HepG2 (cell line): ENCODE measurements around the gene TGFB2. TPM values are rescaled to one million over a fixed set of nuclear protein-coding genes. Genes with fewer than 3 reads are reported as not detected.

Experiments used
- CENPT ChIP-seq: sonication (generic); formaldehyde crosslinking; IDR thresholded peaks from 2 replicates; pipeline ENCODE4 v1.8.0; 2022; ENCODE audit warnings: low read depth, mild to moderate bottlenecking, moderate library complexity, missing genetic modification reagents
- CREB1 ChIP-seq, 2 experiments: fragments of 450-650 bp in 1 of 2; IDR thresholded peaks; 2 replicates each; pipeline ENCODE4 v1.6.1; 2016 to 2017; ENCODE audit warnings: control low read depth in 1 of 2, mild to moderate bottlenecking in 1 of 2, missing compliant biosample characterization in 1 of 2, missing genetic modification characterization in 1 of 2
- E2F5 ChIP-seq: sonication (generic); formaldehyde crosslinking; conservative IDR thresholded peaks from 2 replicates; pipeline ENCODE4 v1.4.0; 2020; ENCODE audit warnings: missing genetic modification reagents
- EEA1 ChIP-seq: sonication (generic); formaldehyde crosslinking; IDR thresholded peaks from 2 replicates; pipeline ENCODE4 v1.5.1; 2020; ENCODE audit warnings: mild to moderate bottlenecking, missing genetic modification reagents, borderline replicate concordance
- EP300 ChIP-seq, 3 experiments: sonication (generic) in 1 of 3; formaldehyde crosslinking in 1 of 3; IDR thresholded peaks; 2 replicates each; pipeline versions ENCODE4 v1.5.1 to v1.6.1; 2011 to 2020; ENCODE audit warnings: low read depth in 2 of 3, low read length in 2 of 3, borderline replicate concordance in 1 of 3, improper control_type of control experiment in 1 of 3, mild to moderate bottlenecking in 1 of 3, missing genetic modification reagents in 1 of 3, moderate library complexity in 1 of 3
- ETV6 ChIP-seq: sonication (generic); formaldehyde crosslinking; conservative IDR thresholded peaks from 2 replicates; pipeline ENCODE4 v1.4.0; 2020; ENCODE audit warnings: missing genetic modification reagents
- FOXA1 ChIP-seq, 2 experiments: fragments of 450-650 bp in 1 of 2; sonication (generic) in 1 of 2; formaldehyde crosslinking in 1 of 2; IDR thresholded peaks; 2 replicates each; pipeline versions ENCODE4 v1.4.0 to v1.6.1; 2016 to 2020; ENCODE audit warnings: missing genetic modification reagents in 1 of 2
- FOXK1 ChIP-seq: sonication (generic); formaldehyde crosslinking; IDR thresholded peaks from 2 replicates; pipeline ENCODE4 v1.4.0; 2020; ENCODE audit warnings: low read depth, missing genetic modification reagents, borderline replicate concordance
- FOXK2 ChIP-seq: fragments of 450-650 bp; IDR thresholded peaks from 2 replicates; pipeline ENCODE4 v1.6.1; 2016
- HDAC2 ChIP-seq: sonication (generic); formaldehyde crosslinking; IDR thresholded peaks from 2 replicates; pipeline ENCODE4 v1.4.0; 2020; ENCODE audit warnings: missing genetic modification reagents
- HNF4A ChIP-seq: sonication (generic); formaldehyde crosslinking; IDR thresholded peaks from 2 replicates; pipeline ENCODE4 v1.4.0; 2020; ENCODE audit warnings: missing genetic modification reagents
- ISL2 ChIP-seq: sonication (generic); formaldehyde crosslinking; IDR thresholded peaks from 2 replicates; pipeline ENCODE4 v1.5.0; 2020; ENCODE audit warnings: missing genetic modification reagents
- KAT2B ChIP-seq: fragments of 150-350 bp; IDR thresholded peaks from 2 replicates; pipeline ENCODE4 v1.6.1; 2014; ENCODE audit warnings: low read depth, low read length, borderline replicate concordance
- KAT7 ChIP-seq: IDR thresholded peaks from 2 replicates; pipeline ENCODE4 v1.6.1; 2018; ENCODE audit warnings: borderline replicate concordance, missing compliant biosample characterization
- MIXL1 ChIP-seq: IDR thresholded peaks from 2 replicates; pipeline ENCODE4 v1.6.1; 2016
- NCOA2 ChIP-seq: sonication (generic); formaldehyde crosslinking; IDR thresholded peaks from 2 replicates; pipeline ENCODE4 v1.8.0; 2022; ENCODE audit warnings: inconsistent platforms
- ONECUT2 ChIP-seq: sonication (generic); formaldehyde crosslinking; IDR thresholded peaks from 2 replicates; pipeline ENCODE4 v1.4.0; 2020; ENCODE audit warnings: missing genetic modification reagents
- PBX3 ChIP-seq: sonication (generic); formaldehyde crosslinking; IDR thresholded peaks from 2 replicates; pipeline ENCODE4 v1.8.1; 2023; ENCODE audit warnings: missing genetic modification reagents, inconsistent platforms, borderline replicate concordance
- POLR2AphosphoS2 ChIP-seq: IDR thresholded peaks from 2 replicates; pipeline ENCODE4 v1.6.1; 2011; ENCODE audit warnings: low read depth, low read length, improper control_type of control experiment
- RARG ChIP-seq: sonication (generic); formaldehyde crosslinking; IDR thresholded peaks from 2 replicates; pipeline ENCODE4 v1.4.0; 2020; ENCODE audit warnings: low read depth, mild to moderate bottlenecking, missing genetic modification reagents
- RELA ChIP-seq: sonication (generic); formaldehyde crosslinking; IDR thresholded peaks from 2 replicates; pipeline ENCODE4 v1.4.0; 2020; ENCODE audit warnings: missing genetic modification reagents
- SMARCC2 ChIP-seq: fragments of 450-650 bp; IDR thresholded peaks from 2 replicates; pipeline ENCODE4 v1.6.1; 2017; ENCODE audit warnings: antibody characterized with exemption, mild to moderate bottlenecking
- SOX13 ChIP-seq, 3 experiments: fragments of 450-650 bp in 1 of 3; sonication (generic) in 1 of 3; formaldehyde crosslinking in 1 of 3; IDR thresholded peaks in 2 of 3; conservative IDR thresholded peaks in 1 of 3; 2 replicates each; pipeline versions ENCODE4 v1.5.0 to v1.6.1; 2016 to 2020; ENCODE audit warnings: antibody characterized with exemption in 1 of 3, mild to moderate bottlenecking in 1 of 3, missing compliant biosample characterization in 1 of 3, missing genetic modification reagents in 1 of 3, moderate library complexity in 1 of 3
- SOX5 ChIP-seq: IDR thresholded peaks from 2 replicates; pipeline ENCODE4 v1.6.1; 2016; ENCODE audit warnings: borderline replicate concordance
- TAF1 ChIP-seq: sonication (generic); formaldehyde crosslinking; IDR thresholded peaks from 2 replicates; pipeline ENCODE4 v1.4.0; 2020; ENCODE audit warnings: missing genetic modification reagents
- YY1 ChIP-seq: IDR thresholded peaks from 2 replicates; pipeline ENCODE4 v1.6.1; 2011; ENCODE audit warnings: low read length, low read depth, moderate library complexity, mild to moderate bottlenecking; ENCODE audit not compliant: insufficient read depth, insufficient replicate concordance
- ZNF10 ChIP-seq: sonication (generic); formaldehyde crosslinking; IDR thresholded peaks from 2 replicates; pipeline ENCODE4 v1.4.0; 2020; ENCODE audit warnings: mild to moderate bottlenecking, low read depth, missing genetic modification reagents, borderline replicate concordance
- ZNF547 ChIP-seq: sonication (generic); formaldehyde crosslinking; IDR thresholded peaks from 2 replicates; pipeline ENCODE4 v1.5.1; 2020; ENCODE audit warnings: mild to moderate bottlenecking, missing genetic modification reagents
- ZNF768 ChIP-seq: sonication (generic); formaldehyde crosslinking; IDR thresholded peaks from 2 replicates; pipeline ENCODE4 v1.4.0; 2020; ENCODE audit warnings: missing genetic modification reagents
- ZNF792 ChIP-seq: IDR thresholded peaks from 2 replicates; pipeline ENCODE4 v1.6.1; 2016
- polyA plus RNA-seq, 8 experiments: library from polyadenylated mRNA; depleted of rRNA in 3 of 8; stranded (reverse) in 7 of 8; unstranded in 1 of 8; fragments of >200 nt; fragmentation: Illumina TruSeq in 4 of 8; extraction: Trizol in 4 of 8; gene quantifications; 2 replicates each; pipeline versions ENCODE4 v1.2.1 to v1.2.3, GENCODE V29; 2011 to 2016; ENCODE audit warnings: low read depth in 4 of 8, missing spikeins in 1 of 8, mixed read lengths in 1 of 8; ENCODE audit not compliant: insufficient read depth in 1 of 8
- total RNA-seq, 5 experiments: library from RNA; depleted of rRNA; stranded (reverse); fragments of >200 nt; fragmentation: Illumina TruSeq; extraction: Trizol; gene quantifications; 2 replicates each; pipeline ENCODE4 v1.2.3, GENCODE V29; 2016; ENCODE audit warnings: low read depth in 1 of 5

The TGFB2 gene
- total and polyA plus RNA-seq, 2 of the 13 experiments (the other 11 are each of a cell fraction or from before 2014, with no cell fraction given), result 0.07 TPM; not detected in 1

GRCh38 chr1:218397752-218398339 lies 52.7 kb downstream of the TGFB2 start (continued):
- TF ChIP-seq KAT2B (no peak), YY1 (no peak), SOX13 (IDR thresholded peaks at IDR 0.05) (no peak), SOX13 (CRISPR knock-in tag; conservative IDR thresholded peaks at IDR 0.05 in 1 of 2, IDR thresholded peaks at IDR 0.05 in 1 of 2) (peak in 1 of 2 experiments; percentile 77; a peak in 2 of 4 replicates), CENPT (CRISPR knock-in tag) (no peak), SMARCC2 (no peak), ONECUT2 (CRISPR knock-in tag) (no peak), ZNF547 (no peak), HNF4A (peak; percentile 9; the same call in 1 of the 2 replicates), E2F5 (CRISPR knock-in tag) (no peak), TAF1 (CRISPR knock-in tag) (no peak), FOXA1 (IDR thresholded peaks at IDR 0.05) (no peak), FOXA1 (CRISPR knock-in tag; IDR thresholded peaks at IDR 0.05) (0 out of 2 replicates have a peak, but pooled peaks have one; percentile 3), ETV6 (CRISPR knock-in tag) (no peak), KAT7 (CRISPR knock-in tag) (no peak), HDAC2 (CRISPR knock-in tag) (no peak), SOX5 (CRISPR knock-in tag) (peak; percentile 25; the same call in 1 of the 2 replicates), CREB1 (IDR thresholded peaks at IDR 0.05) (no peak), CREB1 (CRISPR knock-in tag; IDR thresholded peaks at IDR 0.05) (no peak), ZNF768 (no peak), EEA1 (CRISPR knock-in tag) (no peak), POLR2AphosphoS2 (no peak), EP300 (IDR thresholded peaks at IDR 0.05; ENCODE audit: low read depth in 2 of 2, low read length in 2 of 2) (peak in 1 of 2 experiments; percentile 36; a peak in 1 of 4 replicates), EP300 (CRISPR knock-in tag; IDR thresholded peaks at IDR 0.05; ENCODE audit: borderline replicate concordance) (no peak), RELA (CRISPR knock-in tag) (peak; percentile 72; the same call in 1 of the 2 replicates), FOXK2 (no peak), PBX3 (CRISPR knock-in tag) (no peak), ZNF10 (CRISPR knock-in tag) (no peak), ZNF792 (CRISPR knock-in tag) (0 out of 2 replicates have a peak, but pooled peaks have one; percentile 40), NCOA2 (peak; percentile 48; the same call in 1 of the 2 replicates), RARG (CRISPR knock-in tag) (no peak), MIXL1 (CRISPR knock-in tag) (no peak), FOXK1 (CRISPR knock-in tag) (no peak), ISL2 (CRISPR knock-in tag) (peak; percentile 57)
